ENCODE data around the gene LAMC2. TPM values are rescaled to one million over a fixed set of nuclear protein-coding genes. Genes with fewer than 3 reads are reported as not detected.
"Not testable (repeated sequence)": the region's sequence is repeated elsewhere in the genome, so short reads cannot be mapped to it uniquely, and the experiment has no call there.

LAMC2 gene
- total and polyA plus RNA-seq, 3 experiments from 2014 or later = not detected

- Histone ChIP-seq H3K4me1 (ENCODE audit: insufficient read depth, low read length) (no peaks in the 10 kb centered on the region), H3K9me3 (ENCODE audit: low read length) (no peaks in the 10 kb centered on the region), H3K4me3 (ENCODE audit: low read length) (no peak overlapping the region), H3K36me3 (ENCODE audit: insufficient read depth, low read length) (no peaks in the 10 kb centered on the region), H3K27me3 (ENCODE audit: insufficient read depth, low read length, poor library complexity, severe bottlenecking) (no peaks in the 10 kb centered on the region), H3K27ac (ENCODE audit: low read depth, low read length) (no peak overlapping the region)
- no peaks in the 10 kb centered on the region for H3K4me1 Mint-ChIP-seq
- no peak for DNase-seq
- H3K27me3 Mint-ChIP-seq = peaks cover 2 to 28% of the 10 kb centered on the region in 2 donors
- no peak overlapping the region for H3K27ac Mint-ChIP-seq
- H3K4me3 Mint-ChIP-seq = no peak overlapping the region
- no peaks in the 10 kb centered on the region for H3K36me3 Mint-ChIP-seq
- no peaks in the 10 kb centered on the region for H3K9me3 Mint-ChIP-seq
- POLR2A ChIA-PET = no interaction called here
- CTCF ChIA-PET = interaction anchor here (2.2 kb wide), 1 partner anchor 11 kb away, joined by 5 read pairs; no protein-coding TSS in a partner anchor
Observed at GRCh38 chr1:183270541-183271141, 84.6 kb downstream of the LAMC2 start.

GRCh38 chr1:183272390-183272848 is 86.4 kb downstream of the LAMC2 start:
- CTCF ChIA-PET = interaction anchor here (2.0 kb wide), 1 partner anchor 10 kb away, joined by 7 read pairs; no protein-coding TSS in a partner anchor
- H3K4me3 ChIP-seq (ENCODE audit: low read length) = no peak overlapping the region
- H3K36me3 ChIP-seq (ENCODE audit: insufficient read depth, low read length) = no peaks in the 10 kb centered on the region
- H3K4me1 Mint-ChIP-seq = no peaks in the 10 kb centered on the region
- POLR2A ChIA-PET = no interaction called here
- no peaks in the 10 kb centered on the region for H3K4me1 ChIP-seq (ENCODE audit: insufficient read depth, low read length)
- no peaks in the 10 kb centered on the region for H3K36me3 Mint-ChIP-seq
- DNase-seq = no peak
- H3K27ac ChIP-seq (ENCODE audit: low read depth, low read length) = no peak overlapping the region
- H3K27me3 ChIP-seq (ENCODE audit: insufficient read depth, low read length, poor library complexity, severe bottlenecking) = no peaks in the 10 kb centered on the region
- no peak overlapping the region for H3K27ac Mint-ChIP-seq
- H3K9me3 ChIP-seq (ENCODE audit: low read length) = no peaks in the 10 kb centered on the region
- no peak overlapping the region for H3K4me3 Mint-ChIP-seq
- peaks cover 2 to 22% of the 10 kb centered on the region in 2 donors for H3K27me3 Mint-ChIP-seq
- H3K9me3 Mint-ChIP-seq = no peaks in the 10 kb centered on the region

GRCh38 chr1:183273300-183273699 is 87.2 kb downstream of the LAMC2 start:
- H3K27ac Mint-ChIP-seq = no peak overlapping the region
- no peak overlapping the region for H3K4me3 ChIP-seq (ENCODE audit: low read length)
- no peaks in the 10 kb centered on the region for H3K27me3 ChIP-seq (ENCODE audit: insufficient read depth, low read length, poor library complexity, severe bottlenecking)
- H3K4me1 ChIP-seq (ENCODE audit: insufficient read depth, low read length) = no peaks in the 10 kb centered on the region
- H3K9me3 ChIP-seq (ENCODE audit: low read length) = no peaks in the 10 kb centered on the region
- H3K36me3 ChIP-seq (ENCODE audit: insufficient read depth, low read length) = no peaks in the 10 kb centered on the region
- H3K4me1 Mint-ChIP-seq = no peaks in the 10 kb centered on the region
- H3K4me3 Mint-ChIP-seq = no peak overlapping the region
- no peak overlapping the region for H3K27ac ChIP-seq (ENCODE audit: low read depth, low read length)
- no peaks in the 10 kb centered on the region for H3K36me3 Mint-ChIP-seq
- H3K9me3 Mint-ChIP-seq = no peaks in the 10 kb centered on the region
- no peak for DNase-seq
- POLR2A ChIA-PET = no interaction called here
- peaks cover 2 to 14% of the 10 kb centered on the region in 2 donors for H3K27me3 Mint-ChIP-seq
- CTCF ChIA-PET = interaction anchor here (2.0 kb wide), 1 partner anchor 9 kb away, joined by 7 read pairs; no protein-coding TSS in a partner anchor

- H3K4me3 Mint-ChIP-seq; POLR2A ChIA-PET; H3K27me3 ChIP-seq (ENCODE audit: insufficient read depth, low read length, poor library complexity, severe bottlenecking); H3K4me1 ChIP-seq (ENCODE audit: insufficient read depth, low read length); H3K4me3 ChIP-seq (ENCODE audit: low read length); H3K36me3 Mint-ChIP-seq; H3K36me3 ChIP-seq (ENCODE audit: insufficient read depth, low read length); H3K9me3 ChIP-seq (ENCODE audit: low read length); H3K27ac Mint-ChIP-seq; H3K4me1 Mint-ChIP-seq; H3K9me3 Mint-ChIP-seq; DNase-seq; H3K27ac ChIP-seq (ENCODE audit: low read depth, low read length): not testable (repeated sequence)
- H3K27me3 Mint-ChIP-seq = peaks cover 2 to 12% of the 10 kb centered on the region in 2 donors
- CTCF ChIA-PET = interaction anchor here (2.0 kb wide), 1 partner anchor 8 kb away, joined by 7 read pairs; no protein-coding TSS in a partner anchor
Observed at GRCh38 chr1:183273984-183274383, 87.9 kb downstream of the LAMC2 start.

- no peak overlapping the region for H3K4me3 ChIP-seq (ENCODE audit: low read length)
- no peaks in the 10 kb centered on the region for H3K36me3 ChIP-seq (ENCODE audit: insufficient read depth, low read length)
- H3K27me3 ChIP-seq (ENCODE audit: insufficient read depth, low read length, poor library complexity, severe bottlenecking) = no peaks in the 10 kb centered on the region
- Mint-ChIP-seq H3K4me1 (no peaks in the 10 kb centered on the region), H3K36me3 (no peaks in the 10 kb centered on the region), H3K9me3 (no peaks in the 10 kb centered on the region), H3K4me3 (no peak overlapping the region), H3K27ac (no peak overlapping the region), H3K27me3 (peaks cover 2 to 12% of the 10 kb centered on the region in 2 donors)
- POLR2A ChIA-PET = no interaction called here
- CTCF ChIA-PET = no interaction called here
- no peaks in the 10 kb centered on the region for H3K9me3 ChIP-seq (ENCODE audit: low read length)
- H3K27ac ChIP-seq (ENCODE audit: low read depth, low read length) = no peak overlapping the region
- no peaks in the 10 kb centered on the region for H3K4me1 ChIP-seq (ENCODE audit: insufficient read depth, low read length)
- DNase-seq = no peak
Observed at GRCh38 chr1:183274836-183275235, 88.8 kb downstream of the LAMC2 start.

- peaks cover 2 to 12% of the 10 kb centered on the region in 2 donors for H3K27me3 Mint-ChIP-seq
- Histone ChIP-seq H3K27me3 (ENCODE audit: insufficient read depth, low read length, poor library complexity, severe bottlenecking) (no peaks in the 10 kb centered on the region), H3K9me3 (ENCODE audit: low read length) (no peaks in the 10 kb centered on the region), H3K4me3 (ENCODE audit: low read length) (no peak overlapping the region), H3K27ac (ENCODE audit: low read depth, low read length) (no peak overlapping the region), H3K4me1 (ENCODE audit: insufficient read depth, low read length) (no peaks in the 10 kb centered on the region), H3K36me3 (ENCODE audit: insufficient read depth, low read length) (no peaks in the 10 kb centered on the region)
- H3K27ac Mint-ChIP-seq = peak overlapping the region in 1 of 8 donors; percentile 33
- POLR2A ChIA-PET = no interaction called here
- no peaks in the 10 kb centered on the region for H3K36me3 Mint-ChIP-seq
- no peak overlapping the region for H3K4me3 Mint-ChIP-seq
- DNase-seq = no peak
- CTCF ChIA-PET = no interaction called here
- H3K9me3 Mint-ChIP-seq = no peaks in the 10 kb centered on the region
- H3K4me1 Mint-ChIP-seq = no peaks in the 10 kb centered on the region
Observed at GRCh38 chr1:183275322-183275721, 89.3 kb downstream of the LAMC2 start.

- CTCF ChIA-PET = no interaction called here
- Histone ChIP-seq H3K4me3 (ENCODE audit: low read length) (no peak overlapping the region), H3K9me3 (ENCODE audit: low read length) (no peaks in the 10 kb centered on the region), H3K27ac (ENCODE audit: low read depth, low read length) (no peak overlapping the region), H3K36me3 (ENCODE audit: insufficient read depth, low read length) (no peaks in the 10 kb centered on the region), H3K4me1 (ENCODE audit: insufficient read depth, low read length) (no peaks in the 10 kb centered on the region), H3K27me3 (ENCODE audit: insufficient read depth, low read length, poor library complexity, severe bottlenecking) (no peaks in the 10 kb centered on the region)
- POLR2A ChIA-PET = no interaction called here
- Mint-ChIP-seq H3K9me3 (no peaks in the 10 kb centered on the region), H3K4me1 (no peaks in the 10 kb centered on the region), H3K4me3 (no peak overlapping the region), H3K27ac (no peak overlapping the region), H3K27me3 (peaks cover 2 to 18% of the 10 kb centered on the region in 2 donors), H3K36me3 (no peaks in the 10 kb centered on the region)
- no peak for DNase-seq
Observed at GRCh38 chr1:183276386-183277080, 90.5 kb downstream of the LAMC2 start.

- no peaks in the 10 kb centered on the region for H3K36me3 Mint-ChIP-seq
- H3K4me3 Mint-ChIP-seq = no peak overlapping the region
- POLR2A ChIA-PET = no interaction called here
- no peaks in the 10 kb centered on the region for H3K36me3 ChIP-seq (ENCODE audit: insufficient read depth, low read length)
- peaks cover 1 to 19% of the 10 kb centered on the region in 2 donors for H3K27me3 Mint-ChIP-seq
- H3K4me1 ChIP-seq (ENCODE audit: insufficient read depth, low read length) = no peaks in the 10 kb centered on the region
- no peak overlapping the region for H3K4me3 ChIP-seq (ENCODE audit: low read length)
- CTCF ChIA-PET = interaction anchor here (0.6 to 1.3 kb wide), 4 partner anchors 30 to 1228 kb away, joined by 3 to 4 read pairs (median 4); no protein-coding TSS in a partner anchor
- no peaks in the 10 kb centered on the region for H3K9me3 ChIP-seq (ENCODE audit: low read length)
- peak overlapping the region in 1 of 8 donors; percentile 32 for H3K27ac Mint-ChIP-seq
- H3K27me3 ChIP-seq (ENCODE audit: insufficient read depth, low read length, poor library complexity, severe bottlenecking) = no peaks in the 10 kb centered on the region
- no peaks in the 10 kb centered on the region for H3K9me3 Mint-ChIP-seq
- no peak overlapping the region for H3K27ac ChIP-seq (ENCODE audit: low read depth, low read length)
- no peak for DNase-seq
- no peaks in the 10 kb centered on the region for H3K4me1 Mint-ChIP-seq
Observed at GRCh38 chr1:183277821-183278738, 92.0 kb downstream of the LAMC2 start.
